ENCODE measurements around the gene FOXD4L5.
"Not testable (repeated sequence)": the region's sequence is repeated elsewhere in the genome, so short reads cannot be mapped to it uniquely, and the experiment has no call there.

The FOXD4L5 gene

GRCh38 chr9:65285109-65285508 is at the start of gene FOXD4L5:
Gene FOXD4L5 (minus strand): TSS chr9:65285209. CDS start chr9:65284377, 832 bp downstream.
- DNase-seq (ENCODE audit: low read depth in 2 of 2, low spot score in 1 of 2) = not testable (repeated sequence)

- not testable (repeated sequence) for DNase-seq (ENCODE audit: low read depth in 2 of 2, low spot score in 1 of 2)
Observed at GRCh38 chr9:65283943-65284342, 1.1 kb downstream of the FOXD4L5 start.

GRCh38 chr9:65282976-65283375 is 2.0 kb downstream of the FOXD4L5 start:
- DNase-seq (ENCODE audit: low read depth in 2 of 2, low spot score in 1 of 2) = not testable (repeated sequence)
